H1 (cell line): ENCODE measurements around the gene RNF168. TPM values are rescaled to one million over a fixed set of nuclear protein-coding genes. Genes with fewer than 3 reads are reported as not detected.

Experiments used
- CTCF ChIA-PET: fragments of 300-600 bp; sonication (Branson Sonifier 250); formaldehyde crosslinking; loops from one replicate; lab custom pipeline; 2021; ENCODE audit not compliant: partially characterized antibody; lab: Charles Lee
- POLR2A ChIA-PET: fragments of 300-600 bp; sonication (Branson Sonifier 250); formaldehyde crosslinking; loops from one replicate; lab custom pipeline; 2021; ENCODE audit warnings: inconsistent platforms; ENCODE audit not compliant: partially characterized antibody; lab: Charles Lee
- DNase-seq, 2 experiments: peaks; one replicate each; pipeline versions ENCODE4 v3.0.0 to v3.0.0-alpha.2; 2010 to 2022; ENCODE audit warnings: low spot score in 2 of 2, low read depth in 1 of 2, mixed read lengths in 1 of 2
- FAIRE-seq: peaks from 2 replicates; lab custom pipeline; 2011; peaks lifted over from hg19 to GRCh38; lab: Jason Lieb, UNC
- H2AFZ ChIP-seq: 2 replicates; pipeline ENCODE4 v1.8.1; 2012; ENCODE audit warnings: low read length, inconsistent platforms
- H2AK5ac ChIP-seq: 2 replicates; pipeline ENCODE4 v1.6.1; 2013; ENCODE audit warnings: low read depth, low read length
- H2BK120ac ChIP-seq: replicated peaks from 2 replicates; pipeline ENCODE3; 2013; ENCODE audit warnings: low read depth, low read length, inconsistent platforms
- H2BK12ac ChIP-seq: 2 replicates; pipeline ENCODE4 v1.6.1; 2013; ENCODE audit warnings: low read depth, low read length
- H2BK15ac ChIP-seq: 2 replicates; pipeline ENCODE4 v1.6.1; 2013; ENCODE audit warnings: low read length
- H2BK20ac ChIP-seq: 2 replicates; pipeline ENCODE4 v1.6.1; 2013; ENCODE audit warnings: low read length
- H2BK5ac ChIP-seq: 2 replicates; pipeline ENCODE4 v1.6.1; 2013; ENCODE audit warnings: low read depth, low read length
- H3K14ac ChIP-seq: 2 replicates; pipeline ENCODE4 v1.6.1; 2013; ENCODE audit warnings: inconsistent platforms; ENCODE audit not compliant: insufficient read length
- H3K18ac ChIP-seq: 2 replicates; pipeline ENCODE4 v1.6.1; 2013; ENCODE audit warnings: low read length; ENCODE audit errors: extremely low read depth
- H3K23ac ChIP-seq: 2 replicates; pipeline ENCODE4 v1.6.1; 2013; ENCODE audit warnings: inconsistent platforms; ENCODE audit not compliant: insufficient read length
- H3K23me2 ChIP-seq: 2 replicates; pipeline ENCODE4 v1.6.1; 2013; ENCODE audit warnings: low read depth, low read length
- H3K27ac ChIP-seq: 2 replicates; pipeline ENCODE4 v1.6.1; 2011; ENCODE audit warnings: low read depth, low read length, inconsistent platforms
- H3K27me3 ChIP-seq, 4 experiments: replicated peaks in 1 of 4; 1 replicate in 1 of 4; 2 replicates in 3 of 4; pipeline versions ENCODE4 v1.6.1 to v1.8.1; 2011 to 2013; ENCODE audit warnings: low read length in 3 of 4, mild to moderate bottlenecking in 3 of 4, inconsistent platforms in 2 of 4, mixed read lengths in 2 of 4, moderate library complexity in 1 of 4; ENCODE audit not compliant: control insufficient read depth in 3 of 4, insufficient read depth in 3 of 4; ENCODE audit errors: extremely low read depth in 1 of 4
- H3K36me3 ChIP-seq, 4 experiments: 2 replicates each; pipeline versions ENCODE4 v1.6.1 to v1.8.1; 2011 to 2013; ENCODE audit warnings: mild to moderate bottlenecking in 4 of 4, low read length in 3 of 4, moderate library complexity in 2 of 4, control low read depth in 1 of 4, inconsistent platforms in 1 of 4; ENCODE audit not compliant: insufficient read depth in 4 of 4, control insufficient read depth in 2 of 4
- H3K4ac ChIP-seq: replicated peaks from 2 replicates; pipeline ENCODE3; 2013; ENCODE audit warnings: low read length, low read depth, mixed read lengths, inconsistent platforms; ENCODE audit not compliant: insufficient read length
- H3K4me1 ChIP-seq, 4 experiments: replicated peaks in 1 of 4; 1 replicate in 1 of 4; 2 replicates in 3 of 4; pipeline versions ENCODE4 v1.6.1 to v1.8.1; 2011 to 2013; ENCODE audit warnings: low read length in 3 of 4, inconsistent platforms in 2 of 4, mixed read lengths in 1 of 4; ENCODE audit not compliant: insufficient read depth in 4 of 4, control insufficient read depth in 3 of 4
- H3K4me2 ChIP-seq, 2 experiments: 2 replicates each; pipeline versions ENCODE4 v1.6.1 to v1.8.1; 2011 to 2013; ENCODE audit warnings: low read depth in 2 of 2, low read length in 2 of 2, control low read depth in 1 of 2, inconsistent platforms in 1 of 2, mild to moderate bottlenecking in 1 of 2; ENCODE audit not compliant: insufficient read depth in 1 of 2
- H3K4me3 ChIP-seq, 4 experiments: fragments of 200-600, 300-600 bp in 1 of 4; sonication (generic), shearing (Covaris generic), sonication (Bioruptor Twin) in 1 of 4; 2 replicates each; pipeline versions ENCODE4 v1.5.1 to v1.8.1; 2011 to 2016; ENCODE audit warnings: low read length in 4 of 4, low read depth in 3 of 4, control low read depth in 2 of 4, inconsistent platforms in 2 of 4, mild to moderate bottlenecking in 2 of 4, mixed read lengths in 1 of 4, moderate library complexity in 1 of 4; ENCODE audit not compliant: insufficient read depth in 2 of 4; ENCODE audit errors: extremely low read depth in 1 of 4
- H3K56ac ChIP-seq: replicated peaks from 2 replicates; pipeline ENCODE3; 2013; ENCODE audit warnings: low read depth, mild to moderate bottlenecking, mixed read lengths, low read length, inconsistent platforms; ENCODE audit not compliant: insufficient read length
- H3K79me1 ChIP-seq: 2 replicates; pipeline ENCODE4 v1.6.1; 2013; ENCODE audit warnings: low read depth, low read length, control low read depth
- H3K79me2 ChIP-seq, 2 experiments: 2 replicates each; pipeline versions ENCODE4 v1.6.1 to v1.8.1; 2012 to 2013; ENCODE audit warnings: low read length in 2 of 2, mild to moderate bottlenecking in 2 of 2, inconsistent platforms in 1 of 2; ENCODE audit not compliant: insufficient read depth in 2 of 2, control insufficient read depth in 1 of 2
- H3K9ac ChIP-seq, 4 experiments: replicated peaks in 1 of 4; 1 replicate in 1 of 4; 2 replicates in 3 of 4; pipeline versions ENCODE4 v1.6.1 to v1.8.1; 2011 to 2013; ENCODE audit warnings: low read depth in 3 of 4, low read length in 3 of 4, control low read depth in 2 of 4, mild to moderate bottlenecking in 2 of 4, moderate library complexity in 2 of 4, inconsistent platforms in 1 of 4; ENCODE audit errors: extremely low read depth in 1 of 4
- H3K9me3 ChIP-seq, 2 experiments: 2 replicates each; pipeline versions ENCODE4 v1.6.1 to v1.8.1; 2012 to 2013; ENCODE audit warnings: mild to moderate bottlenecking in 2 of 2, moderate library complexity in 2 of 2, control low read depth in 1 of 2, inconsistent platforms in 1 of 2, low read depth in 1 of 2, low read length in 1 of 2, mixed read lengths in 1 of 2; ENCODE audit not compliant: insufficient read depth in 2 of 2
- H4K20me1 ChIP-seq, 2 experiments: replicated peaks in 1 of 2; 2 replicates each; pipeline versions ENCODE3 to v1.8.1; 2011 to 2013; ENCODE audit warnings: inconsistent platforms in 2 of 2, low read length in 2 of 2, mild to moderate bottlenecking in 1 of 2; ENCODE audit not compliant: insufficient read depth in 2 of 2, control insufficient read depth in 1 of 2
- H4K5ac ChIP-seq: 2 replicates; pipeline ENCODE4 v1.6.1; 2013; ENCODE audit warnings: low read length, low read depth, mixed read lengths, inconsistent platforms; ENCODE audit not compliant: insufficient read length
- H4K8ac ChIP-seq: 2 replicates; pipeline ENCODE4 v1.8.0; 2013; ENCODE audit warnings: mild to moderate bottlenecking, moderate library complexity, low read length, inconsistent platforms; ENCODE audit not compliant: insufficient read depth; ENCODE audit errors: extremely low read depth
- H4K91ac ChIP-seq: replicated peaks from 2 replicates; pipeline ENCODE3; 2013; ENCODE audit warnings: low read length, mixed read lengths, inconsistent platforms; ENCODE audit not compliant: insufficient read length
- ASH2L ChIP-seq: fragments of 200-600, 300-600 bp; sonication (generic); IDR thresholded peaks from one replicate; pipeline ENCODE4 v1.7.1; 2017; ENCODE audit warnings: low read length
- ATF2 ChIP-seq: IDR thresholded peaks from 2 replicates; pipeline ENCODE4 v1.6.1; 2012; ENCODE audit warnings: low read length, inconsistent platforms
- ATF3 ChIP-seq: IDR thresholded peaks from 2 replicates; pipeline ENCODE4 v1.6.1; 2011; ENCODE audit warnings: low read depth, mild to moderate bottlenecking, low read length; ENCODE audit not compliant: insufficient read depth
- JUND ChIP-seq: IDR thresholded peaks from 2 replicates; pipeline ENCODE4 v1.6.1; 2011; ENCODE audit warnings: mild to moderate bottlenecking, improper control_type of control experiment, low read length
- NANOG ChIP-seq: IDR thresholded peaks from 2 replicates; pipeline ENCODE4 v1.6.1; 2011; ENCODE audit warnings: low read length, low read depth, mild to moderate bottlenecking, inconsistent platforms; ENCODE audit not compliant: insufficient read depth, poor library complexity, severe bottlenecking
- POLR2AphosphoS5 ChIP-seq: IDR thresholded peaks from 2 replicates; pipeline ENCODE4 v1.6.1; 2011; ENCODE audit warnings: low read depth, low read length
- WGBS, 2 experiments: shearing (Covaris generic) in 1 of 2; methylation state at CpG; one replicate each; pipeline versions ENCODE4 v1.1.6 to v1.1.7; 2013 to 2015; ENCODE audit warnings: low lambda C conversion rate in 2 of 2, mixed read lengths in 2 of 2, inconsistent platforms in 1 of 2, low coverage in 1 of 2, missing lambda C conversion rate in 1 of 2; ENCODE audit not compliant: insufficient replicate concordance in 2 of 2, insufficient coverage in 1 of 2, insufficient read length in 1 of 2; ENCODE audit errors: extremely low coverage in 1 of 2, missing lambda C conversion rate in 1 of 2; 5-methylcytosine and 5-hydroxymethylcytosine counted together
- polyA plus RNA-seq, 7 experiments: library from polyadenylated mRNA; depleted of rRNA in 3 of 7; stranded (reverse) in 5 of 7; unstranded in 2 of 7; fragments of >200 nt in 5 of 7; fragments of 200-250 nt in 2 of 7; gene quantifications; 1 replicate in 5 of 7; 2 replicates in 1 of 7; 4 replicates in 1 of 7; pipeline versions ENCODE4 v1.2.1 to v1.2.3, GENCODE V29; 2011 to 2013; ENCODE audit warnings: missing spikeins in 2 of 7, mixed read lengths in 2 of 7
- total RNA-seq: library from RNA; stranded (reverse); fragmentation: NEBNext Ultra II Directional; extraction: Animal tissue kit (Norgen Biotek cat#: 25700); gene quantifications from 2 replicates; pipeline ENCODE4 v1.2.1, GENCODE V29; 2021

The RNF168 gene
- total and polyA plus RNA-seq, 2 of the 8 experiments (the other 6 are each of a cell fraction or from before 2014, with no cell fraction given), result 6.3 to 63.5 TPM

- no peaks in the 10 kb centered on the region for H3K4me1 ChIP-seq
- CTCF ChIA-PET, result interaction anchor here (0.6 to 2.6 kb wide), 3 partner anchors 9 to 283 kb away, joined by 4 to 7 read pairs (median 4); no protein-coding TSS in a partner anchor
- H3K79me1 ChIP-seq, result no peaks in the 10 kb centered on the region
- no peak for FAIRE-seq
- H3K4me2 ChIP-seq, result no peak overlapping the region
- 89% methylated on average over 8 of the region's 8 CpGs; no CpG with 5 or more reads in 1 of the 2 experiments for WGBS, 2 experiments
- H3K23me2 ChIP-seq, result no peaks in the 10 kb centered on the region
- no peak overlapping the region for H4K5ac ChIP-seq
- H2BK120ac ChIP-seq, result no peak overlapping the region
- H3K18ac ChIP-seq, result no peak overlapping the region
- DNase-seq, result no peak
- TF ChIP-seq ATF2 (no peak), ATF3 (no peak), NANOG (no peak), JUND (no peak), ASH2L (no peak), POLR2AphosphoS5 (no peak)
- H3K14ac ChIP-seq, result no peak overlapping the region
- H3K9ac ChIP-seq, result no peak overlapping the region
- no peak overlapping the region for H3K4me3 ChIP-seq
- no peak overlapping the region for H2AFZ ChIP-seq
- H3K4ac ChIP-seq, result no peak overlapping the region
- no peak overlapping the region for H2AK5ac ChIP-seq
- H4K20me1 ChIP-seq, result no peaks in the 10 kb centered on the region
- H4K91ac ChIP-seq, result no peak overlapping the region
- POLR2A ChIA-PET, result no interaction called here
- no peaks in the 10 kb centered on the region for H3K27me3 ChIP-seq
- peaks cover 13 to 16% of the 10 kb centered on the region in 2 experiments for H3K9me3 ChIP-seq
- no peak overlapping the region for H2BK12ac ChIP-seq
- no peak overlapping the region for H2BK20ac ChIP-seq
- no peak overlapping the region for H3K27ac ChIP-seq
- H3K56ac ChIP-seq, result no peak overlapping the region
- 0 out of 8 replicates have a peak, but pooled peaks cover 0 to 3% (median 0%) of the 10 kb centered on the region in 4 experiments for H3K36me3 ChIP-seq
- H2BK5ac ChIP-seq, result no peak overlapping the region
- no peak overlapping the region for H2BK15ac ChIP-seq
- H3K79me2 ChIP-seq, result no peaks in the 10 kb centered on the region
- no peak overlapping the region for H3K23ac ChIP-seq
- H4K8ac ChIP-seq, result no peak overlapping the region
These were observed 10.3 kb upstream of the RNF168 start for GRCh38 chr3:196513697-196514349.
